ENCODE results near the gene FAM114A2.

The FAM114A2 gene

GRCh38 chr5:153952057-153952456 lies 86.7 kb downstream of the FAM114A2 start:
- DNase-seq (ENCODE audit: low read depth in 2 of 2, low spot score in 1 of 2), result no peak

GRCh38 chr5:153941265-153941664 lies 97.4 kb downstream of the FAM114A2 start:
- no peak for DNase-seq (ENCODE audit: low read depth in 2 of 2, low spot score in 1 of 2)
